Panc1 (cell line): ENCODE data around the gene GMPR2. TPM values are rescaled to one million over a fixed set of nuclear protein-coding genes. Genes with fewer than 3 reads are reported as not detected.

Experiments
- ATAC-seq: fragments of 200-7000 bp; cut with Tn5 transposase; 2 replicates; pipeline ENCODE4 v1.9.1; 2020; ENCODE audit warnings: mild to moderate bottlenecking, moderate library complexity
- BruUV-seq: library from RNA; stranded (reverse); fragments of 400-500 nt; replicated peaks from 2 replicates; lab custom pipeline; 2021; lab: Mats Ljungman, UMichigan
- CTCF ChIA-PET: fragments of 300-600 bp; sonication (Branson Sonifier 250); formaldehyde crosslinking; loops from one replicate; lab custom pipeline; 2022; ENCODE audit warnings: antibody characterized with exemption; lab: Charles Lee
- POLR2A ChIA-PET: fragments of 300-600 bp; sonication (Branson Sonifier 250); formaldehyde crosslinking; loops from one replicate; lab custom pipeline; 2022; ENCODE audit warnings: antibody characterized with exemption; lab: Charles Lee
- DNase-seq: peaks from one replicate; pipeline ENCODE4 v3.0.0-alpha.2; 2010; ENCODE audit warnings: low read depth, low spot score
- H3K27ac ChIP-seq: 2 replicates; pipeline ENCODE4 v1.5.1; 2011; ENCODE audit warnings: mild to moderate bottlenecking, low read length, inconsistent platforms
- H3K27me3 ChIP-seq: fragments of 200-500 bp; sonication (Bioruptor generic); 2 replicates; pipeline ENCODE4 v1.6.0; 2014; ENCODE audit warnings: low read length, inconsistent platforms; ENCODE audit not compliant: control insufficient read depth, insufficient read depth
- H3K36me3 ChIP-seq: fragments of 200-500 bp; sonication (Bioruptor generic); 2 replicates; pipeline ENCODE4 v1.5.1; 2014; ENCODE audit warnings: inconsistent platforms, mild to moderate bottlenecking, low read length, moderate library complexity; ENCODE audit not compliant: control insufficient read depth, insufficient read depth
- H3K4me1 ChIP-seq: 2 replicates; pipeline ENCODE4 v1.5.1; 2011; ENCODE audit warnings: inconsistent platforms, mild to moderate bottlenecking, low read length, moderate library complexity; ENCODE audit not compliant: control insufficient read depth, insufficient read depth
- H3K4me3 ChIP-seq, 2 experiments: 2 replicates each; pipeline ENCODE4 v1.5.1; 2011 to 2012; ENCODE audit warnings: low read depth in 2 of 2, low read length in 2 of 2, mild to moderate bottlenecking in 2 of 2, inconsistent platforms in 1 of 2, moderate library complexity in 1 of 2
- H3K9me3 ChIP-seq: fragments of 200-500 bp; sonication (Bioruptor generic); 2 replicates; pipeline ENCODE4 v1.5.1; 2014; ENCODE audit warnings: low read depth, mild to moderate bottlenecking, inconsistent platforms, low read length, moderate library complexity; ENCODE audit not compliant: control insufficient read depth, insufficient read depth
- CTCF ChIP-seq: fragments of 450-650 bp; IDR thresholded peaks from 2 replicates; pipeline ENCODE4 v1.5.1; 2017; ENCODE audit warnings: mild to moderate bottlenecking
- POLR2AphosphoS5 ChIP-seq: IDR thresholded peaks from 2 replicates; pipeline ENCODE4 v1.6.1; 2012; ENCODE audit warnings: mild to moderate bottlenecking, low read depth, low read length, moderate library complexity
- SIN3A ChIP-seq: IDR thresholded peaks from 2 replicates; pipeline ENCODE4 v1.6.1; 2012; ENCODE audit warnings: low read depth, mild to moderate bottlenecking, low read length, moderate library complexity, borderline replicate concordance; ENCODE audit not compliant: insufficient read depth
- TCF7L2 ChIP-seq: IDR thresholded peaks from 2 replicates; pipeline ENCODE4 v1.6.1; 2011; ENCODE audit warnings: mild to moderate bottlenecking, low read depth, low read length, inconsistent platforms
- in situ Hi-C: cut with HindIII; loops from 2 replicates; pipeline ENCODE4 v1.10.0; 2016; ENCODE audit warnings: low sequenced_read_pairs, low pct_unique_long_range_greater_than_20kb
- intact Hi-C: fragments of 100-400 bp; cut with micrococcal nuclease; formaldehyde crosslinking; loops from one replicate; pipeline ENCODE4 v1.10.0; 2022; ENCODE audit not compliant: unreplicated experiment
- total RNA-seq: library from RNA; stranded (reverse); gene quantifications from one replicate; pipeline ENCODE4 v1.2.1, GENCODE V29; 2021; ENCODE audit not compliant: unreplicated experiment
- TF ChIP-seq, protein P1 (sequence below), 2 experiments: IDR thresholded peaks; 2 replicates each; pipeline ENCODE4 v1.6.1; 2011 to 2012; ENCODE audit warnings: low read depth in 2 of 2, control low read depth in 1 of 2, low read length in 1 of 2, mild to moderate bottlenecking in 1 of 2, moderate library complexity in 1 of 2; ENCODE audit not compliant: insufficient read depth in 1 of 2

GMPR2 gene
- total RNA-seq, 1 experiment from 2014 or later, result 45.9 TPM

DNA sequence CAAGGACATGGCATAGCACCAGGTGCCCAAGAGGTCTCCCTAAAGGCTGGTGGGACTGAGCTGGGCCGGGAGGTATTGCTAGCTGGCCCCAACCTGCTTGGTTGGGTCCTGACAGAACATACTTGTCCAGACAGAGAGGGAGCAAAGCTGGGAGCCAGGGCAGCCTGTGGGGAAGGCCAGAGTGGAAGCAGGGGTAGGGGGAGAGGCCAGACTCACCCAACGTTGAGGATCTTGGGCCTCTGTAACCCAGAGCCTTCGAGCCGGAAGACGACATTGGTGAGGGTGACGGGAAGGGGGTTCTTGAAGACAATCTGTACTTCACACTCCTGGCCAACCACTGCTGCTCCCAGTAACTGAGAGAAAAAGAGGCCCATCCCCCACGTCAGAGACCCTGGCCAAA lies 21.2 kb downstream of the GMPR2 start:
- no peaks in the 10 kb centered on the region for H3K9me3 ChIP-seq
- H3K36me3 ChIP-seq, result no peaks in the 10 kb centered on the region
- no peaks in the 10 kb centered on the region for H3K27me3 ChIP-seq
- no peaks in the 10 kb centered on the region for H3K4me1 ChIP-seq
- H3K4me3 ChIP-seq, result no peak overlapping the region
- intact Hi-C loops, result no loop called here
- DNase-seq, result no peak
- no TSS peak for BruUV-seq
- no peak for ATAC-seq
- TF ChIP-seq CTCF (no peak), SIN3A (no peak), TCF7L2 (no peak), POLR2AphosphoS5 (no peak)
- TF ChIP-seq, protein P1, sequence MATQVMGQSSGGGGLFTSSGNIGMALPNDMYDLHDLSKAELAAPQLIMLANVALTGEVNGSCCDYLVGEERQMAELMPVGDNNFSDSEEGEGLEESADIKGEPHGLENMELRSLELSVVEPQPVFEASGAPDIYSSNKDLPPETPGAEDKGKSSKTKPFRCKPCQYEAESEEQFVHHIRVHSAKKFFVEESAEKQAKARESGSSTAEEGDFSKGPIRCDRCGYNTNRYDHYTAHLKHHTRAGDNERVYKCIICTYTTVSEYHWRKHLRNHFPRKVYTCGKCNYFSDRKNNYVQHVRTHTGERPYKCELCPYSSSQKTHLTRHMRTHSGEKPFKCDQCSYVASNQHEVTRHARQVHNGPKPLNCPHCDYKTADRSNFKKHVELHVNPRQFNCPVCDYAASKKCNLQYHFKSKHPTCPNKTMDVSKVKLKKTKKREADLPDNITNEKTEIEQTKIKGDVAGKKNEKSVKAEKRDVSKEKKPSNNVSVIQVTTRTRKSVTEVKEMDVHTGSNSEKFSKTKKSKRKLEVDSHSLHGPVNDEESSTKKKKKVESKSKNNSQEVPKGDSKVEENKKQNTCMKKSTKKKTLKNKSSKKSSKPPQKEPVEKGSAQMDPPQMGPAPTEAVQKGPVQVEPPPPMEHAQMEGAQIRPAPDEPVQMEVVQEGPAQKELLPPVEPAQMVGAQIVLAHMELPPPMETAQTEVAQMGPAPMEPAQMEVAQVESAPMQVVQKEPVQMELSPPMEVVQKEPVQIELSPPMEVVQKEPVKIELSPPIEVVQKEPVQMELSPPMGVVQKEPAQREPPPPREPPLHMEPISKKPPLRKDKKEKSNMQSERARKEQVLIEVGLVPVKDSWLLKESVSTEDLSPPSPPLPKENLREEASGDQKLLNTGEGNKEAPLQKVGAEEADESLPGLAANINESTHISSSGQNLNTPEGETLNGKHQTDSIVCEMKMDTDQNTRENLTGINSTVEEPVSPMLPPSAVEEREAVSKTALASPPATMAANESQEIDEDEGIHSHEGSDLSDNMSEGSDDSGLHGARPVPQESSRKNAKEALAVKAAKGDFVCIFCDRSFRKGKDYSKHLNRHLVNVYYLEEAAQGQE (IDR thresholded peaks at IDR 0.05; ENCODE audit: insufficient read depth in 1 of 2, low read depth in 2 of 2, low read length in 1 of 2), result no peak
- ChIA-PET POLR2A (no interaction called here), CTCF (no interaction called here)
- in situ Hi-C loops, result no loop called here
- no peak overlapping the region for H3K27ac ChIP-seq

- no TSS peak for BruUV-seq
- no peaks in the 10 kb centered on the region for H3K36me3 ChIP-seq
- DNase-seq (no peak), ATAC-seq (no peak)
- ChIA-PET POLR2A (no interaction called here), CTCF (no interaction called here)
- in situ Hi-C loops (no loop called here), intact Hi-C loops (no loop called here)
- TF ChIP-seq, protein P1 (IDR thresholded peaks at IDR 0.05; ENCODE audit: insufficient read depth in 1 of 2, low read depth in 2 of 2, low read length in 1 of 2), result no peak
- TF ChIP-seq TCF7L2, result no peak
- TF ChIP-seq SIN3A, result no peak
- TF ChIP-seq CTCF, result no peak
- no peak for TF ChIP-seq POLR2AphosphoS5
- H3K27ac ChIP-seq, result no peak overlapping the region
- no peaks in the 10 kb centered on the region for H3K27me3 ChIP-seq
- H3K4me1 ChIP-seq, result no peaks in the 10 kb centered on the region
- H3K9me3 ChIP-seq, result no peaks in the 10 kb centered on the region
- H3K4me3 ChIP-seq, result no peak overlapping the region
These were observed 22.1 kb downstream of the GMPR2 start for GRCh38 chr14:24254630-24255392.
